NCI-H146 (cell line): ENCODE measurements around the gene PPFIA4.

Experiments
- DNase-seq: peaks from one replicate; lab custom pipeline; 2025; lab: John Stamatoyannopoulos, UW

The PPFIA4 gene

GRCh38 chr1:203040513-203041275 is 14.4 kb downstream of the PPFIA4 start:
- DNase-seq, result no peak

- DNase-seq, result peak; percentile 42
These were observed 15.2 kb downstream of the PPFIA4 start for GRCh38 chr1:203041351-203041932.

- no peak for DNase-seq
These were observed 17.7 kb downstream of the PPFIA4 start for GRCh38 chr1:203043830-203044545.

GRCh38 chr1:203044546-203045250 is 18.4 kb downstream of the PPFIA4 start:
- no peak for DNase-seq

- DNase-seq, result no peak
These were observed 19.0 kb downstream of the PPFIA4 start for GRCh38 chr1:203045336-203045735.

- DNase-seq, result no peak
These were observed 19.7 kb downstream of the PPFIA4 start for GRCh38 chr1:203045821-203046594.

GRCh38 chr1:203046984-203047630 is 20.8 kb downstream of the PPFIA4 start:
- DNase-seq, result no peak

GRCh38 chr1:203048086-203048485 is 21.8 kb downstream of the PPFIA4 start:
- no peak for DNase-seq

- no peak for DNase-seq
These were observed 22.3 kb downstream of the PPFIA4 start for GRCh38 chr1:203048555-203049051.

- no peak for DNase-seq
These were observed 22.8 kb downstream of the PPFIA4 start for GRCh38 chr1:203049077-203049476.

GRCh38 chr1:203049576-203050180 is 23.4 kb downstream of the PPFIA4 start:
- no peak for DNase-seq

GRCh38 chr1:203050826-203051225 is 24.5 kb downstream of the PPFIA4 start:
- no peak for DNase-seq

GRCh38 chr1:203051841-203052324 is 25.6 kb downstream of the PPFIA4 start:
- DNase-seq, result peak; percentile 79

- no peak for DNase-seq
These were observed 26.3 kb downstream of the PPFIA4 start for GRCh38 chr1:203052601-203053000.

GRCh38 chr1:203054184-203054583 is 27.9 kb downstream of the PPFIA4 start:
- DNase-seq, result no peak

- no peak for DNase-seq
These were observed 28.4 kb downstream of the PPFIA4 start for GRCh38 chr1:203054642-203055041.

GRCh38 chr1:203055161-203055799 is 29.0 kb downstream of the PPFIA4 start:
- no peak for DNase-seq

GRCh38 chr1:203056012-203056411 is 29.7 kb downstream of the PPFIA4 start:
- DNase-seq, result no peak

- DNase-seq, result no peak
These were observed 30.2 kb downstream of the PPFIA4 start for GRCh38 chr1:203056516-203056915.
